Keratinocyte (primary cell): Measurements from ENCODE around the gene LY6G6D. TPM values are rescaled to one million over a fixed set of nuclear protein-coding genes. Genes with fewer than 3 reads are reported as not detected.

Experiments used
- DNase-seq: peaks from one replicate; pipeline ENCODE4 v3.0.0-alpha.2; 2011; ENCODE audit warnings: low read depth, missing footprints, low spot score
- FAIRE-seq: peaks from 2 replicates; lab custom pipeline; 2011; peaks lifted over from hg19 to GRCh38; lab: Jason Lieb, UNC
- H2AFZ ChIP-seq: 2 replicates; pipeline ENCODE4 v1.6.0; 2012; ENCODE audit warnings: low read length, control low read depth, inconsistent platforms; ENCODE audit not compliant: control insufficient read depth
- H3K27ac ChIP-seq: 2 replicates; pipeline ENCODE4 v1.5.1; 2011; ENCODE audit warnings: low read length; ENCODE audit not compliant: control insufficient read depth, insufficient read depth
- H3K27me3 ChIP-seq: 3 replicates; pipeline ENCODE4 v1.6.0; 2011; ENCODE audit warnings: low read length; ENCODE audit not compliant: control insufficient read depth, insufficient read depth; ENCODE audit errors: extremely low read depth
- H3K36me3 ChIP-seq, 2 experiments: 2 replicates in 1 of 2; 3 replicates in 1 of 2; pipeline ENCODE4 v1.5.1; 2011; ENCODE audit warnings: low read length in 2 of 2, mild to moderate bottlenecking in 1 of 2; ENCODE audit not compliant: control insufficient read depth in 2 of 2, insufficient read depth in 2 of 2; ENCODE audit errors: extremely low read depth in 1 of 2
- H3K4me1 ChIP-seq: 3 replicates; pipeline ENCODE4 v1.5.1; 2011; ENCODE audit warnings: low read length; ENCODE audit not compliant: control insufficient read depth, insufficient read depth; ENCODE audit errors: extremely low read depth
- H3K4me2 ChIP-seq: 3 replicates; pipeline ENCODE4 v1.6.0; 2011; ENCODE audit warnings: low read depth, low read length; ENCODE audit not compliant: control insufficient read depth, insufficient read depth; ENCODE audit errors: extremely low read depth
- H3K4me3 ChIP-seq, 3 experiments: fragments of 200-600 bp in 1 of 3; sonication (generic) in 1 of 3; 2 replicates in 2 of 3; 3 replicates in 1 of 3; pipeline ENCODE4 v1.5.1; 2011 to 2016; ENCODE audit warnings: low read length in 3 of 3, mild to moderate bottlenecking in 3 of 3, control low read depth in 2 of 3, inconsistent platforms in 1 of 3, low read depth in 1 of 3, mixed read lengths in 1 of 3, mixed run types in 1 of 3, moderate library complexity in 1 of 3; ENCODE audit not compliant: control insufficient read depth in 2 of 3, insufficient read depth in 2 of 3; ENCODE audit errors: extremely low read depth in 1 of 3
- H3K79me2 ChIP-seq: 2 replicates; pipeline ENCODE4 v1.6.0; 2012; ENCODE audit warnings: low read length; ENCODE audit not compliant: control insufficient read depth, insufficient read depth
- H3K9ac ChIP-seq: 3 replicates; pipeline ENCODE4 v1.6.0; 2011; ENCODE audit warnings: low read length; ENCODE audit not compliant: control insufficient read depth, insufficient read depth; ENCODE audit errors: extremely low read depth
- H3K9me1 ChIP-seq: 3 replicates; pipeline ENCODE4 v1.6.0; 2011; ENCODE audit warnings: low read length; ENCODE audit not compliant: control insufficient read depth, insufficient read depth; ENCODE audit errors: extremely low read depth
- H3K9me3 ChIP-seq: 2 replicates; pipeline ENCODE4 v1.5.1; 2012; ENCODE audit warnings: low read depth, low read length; ENCODE audit not compliant: control insufficient read depth
- H4K20me1 ChIP-seq: 3 replicates; pipeline ENCODE4 v1.6.0; 2011; ENCODE audit warnings: low read length; ENCODE audit not compliant: control insufficient read depth, insufficient read depth; ENCODE audit errors: extremely low read depth
- dilution Hi-C: fragments of 300-500 bp; cut with MboI; formaldehyde crosslinking; loops from one replicate; pipeline ENCODE4 v1.7.0; 2020; ENCODE audit warnings: low sequenced_read_pairs; ENCODE audit not compliant: extremely low pct_ligation_motif_present
- polyA plus RNA-seq, 5 experiments: library from polyadenylated mRNA; depleted of rRNA in 3 of 5; stranded (reverse) in 3 of 5; stranded (forward) in 1 of 5; unstranded in 1 of 5; fragments of >200 nt; gene quantifications; 1 replicate in 1 of 5; 2 replicates in 3 of 5; 3 replicates in 1 of 5; pipeline versions ENCODE4 v1.2.1 to v1.2.3, GENCODE V29; 2011 to 2012; ENCODE audit warnings: missing spikeins in 2 of 5, low read depth in 1 of 5, low replicate concordance in 1 of 5
- TF ChIP-seq, protein P1 (sequence below), 3 experiments: IDR thresholded peaks in 1 of 3; conservative IDR thresholded peaks in 1 of 3; optimal IDR thresholded peaks in 1 of 3; 2 replicates in 2 of 3; 3 replicates in 1 of 3; pipeline versions ENCODE3 to v1.5.1; 2011; ENCODE audit warnings: low read length in 3 of 3, mild to moderate bottlenecking in 3 of 3, moderate library complexity in 2 of 3, control low read depth in 1 of 3, inconsistent platforms in 1 of 3; ENCODE audit not compliant: insufficient read depth in 2 of 3; ENCODE audit errors: extremely low read depth in 1 of 3

Gene LY6G6D
- polyA plus RNA-seq, 1 donor (not counting 4 experiments of a cell fraction or from before 2014, with no cell fraction given) = 0.33 TPM

DNA sequence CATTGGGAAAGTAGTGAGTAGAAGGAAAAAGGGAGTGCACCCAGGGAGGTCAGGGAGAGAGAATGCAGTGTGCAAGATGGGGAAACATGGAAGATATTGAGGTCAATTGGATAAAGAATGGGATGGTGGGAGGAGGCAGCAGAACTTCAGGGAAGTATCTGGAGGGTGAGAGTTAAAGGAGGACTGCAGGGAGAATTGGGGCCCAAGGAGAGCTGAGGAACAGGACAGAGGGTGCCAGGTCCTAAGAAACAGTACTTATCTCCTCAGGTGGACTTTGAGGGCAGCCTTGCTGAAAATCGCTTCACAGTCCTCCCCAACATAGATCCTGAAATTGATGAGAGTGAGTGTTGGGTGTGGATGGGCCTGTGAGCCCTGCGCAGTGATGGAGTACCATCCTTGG, 43.1 kb downstream of the LY6G6D start:
- Histone ChIP-seq H3K9me3 (no peaks in the 10 kb centered on the region), H3K9ac (no peak overlapping the region), H3K4me1 (peaks cover 2% of the 10 kb centered on the region), H2AFZ (no peak overlapping the region), H3K4me2 (no peak overlapping the region), H3K27me3 (no peaks in the 10 kb centered on the region), H3K9me1 (no peaks in the 10 kb centered on the region), H3K27ac (no peak overlapping the region), H3K4me3 (no peak overlapping the region), H3K36me3 (peaks cover 6 to 13% of the 10 kb centered on the region in 2 experiments), H4K20me1 (no peaks in the 10 kb centered on the region), H3K79me2 (no peaks in the 10 kb centered on the region)
- FAIRE-seq = no peak
- TF ChIP-seq, protein P1, sequence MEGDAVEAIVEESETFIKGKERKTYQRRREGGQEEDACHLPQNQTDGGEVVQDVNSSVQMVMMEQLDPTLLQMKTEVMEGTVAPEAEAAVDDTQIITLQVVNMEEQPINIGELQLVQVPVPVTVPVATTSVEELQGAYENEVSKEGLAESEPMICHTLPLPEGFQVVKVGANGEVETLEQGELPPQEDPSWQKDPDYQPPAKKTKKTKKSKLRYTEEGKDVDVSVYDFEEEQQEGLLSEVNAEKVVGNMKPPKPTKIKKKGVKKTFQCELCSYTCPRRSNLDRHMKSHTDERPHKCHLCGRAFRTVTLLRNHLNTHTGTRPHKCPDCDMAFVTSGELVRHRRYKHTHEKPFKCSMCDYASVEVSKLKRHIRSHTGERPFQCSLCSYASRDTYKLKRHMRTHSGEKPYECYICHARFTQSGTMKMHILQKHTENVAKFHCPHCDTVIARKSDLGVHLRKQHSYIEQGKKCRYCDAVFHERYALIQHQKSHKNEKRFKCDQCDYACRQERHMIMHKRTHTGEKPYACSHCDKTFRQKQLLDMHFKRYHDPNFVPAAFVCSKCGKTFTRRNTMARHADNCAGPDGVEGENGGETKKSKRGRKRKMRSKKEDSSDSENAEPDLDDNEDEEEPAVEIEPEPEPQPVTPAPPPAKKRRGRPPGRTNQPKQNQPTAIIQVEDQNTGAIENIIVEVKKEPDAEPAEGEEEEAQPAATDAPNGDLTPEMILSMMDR (optimal IDR thresholded peaks at IDR 0.05 in 1 of 3, IDR thresholded peaks at IDR 0.05 in 1 of 3, conservative IDR thresholded peaks at IDR 0.05 in 1 of 3; ENCODE audit: extremely low read depth in 1 of 3, insufficient read depth in 2 of 3, low read length in 3 of 3) = no peak
- dilution Hi-C loops = no loop called here
- no peak for DNase-seq

DNA sequence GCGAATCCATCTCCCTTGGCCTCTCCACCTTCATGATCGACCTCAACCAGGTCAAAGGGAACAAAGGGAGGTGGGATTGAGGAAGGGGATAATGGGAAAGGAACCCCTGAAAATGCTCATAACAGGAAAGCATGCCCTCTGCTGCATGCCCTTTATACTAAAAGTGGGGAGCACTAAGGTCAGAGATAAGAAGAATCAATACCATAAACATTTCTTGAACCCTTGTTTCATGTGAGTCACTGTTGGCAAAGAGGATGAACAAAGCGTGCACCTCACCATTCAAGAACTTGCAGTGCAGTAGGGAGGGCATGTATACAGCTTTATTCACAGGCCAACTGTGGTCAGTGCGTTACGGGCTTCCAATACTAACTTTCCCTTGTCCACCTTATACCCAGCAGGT, 45.6 kb downstream of the LY6G6D start:
- Histone ChIP-seq H3K27me3 (no peaks in the 10 kb centered on the region), H3K4me3 (no peak overlapping the region), H3K4me2 (no peak overlapping the region), H3K9me3 (no peaks in the 10 kb centered on the region), H3K79me2 (no peaks in the 10 kb centered on the region), H3K27ac (no peak overlapping the region), H3K36me3 (peaks cover 6 to 13% of the 10 kb centered on the region in 2 experiments), H4K20me1 (no peaks in the 10 kb centered on the region), H3K4me1 (peaks cover 5% of the 10 kb centered on the region), H3K9ac (no peak overlapping the region), H2AFZ (no peak overlapping the region), H3K9me1 (no peaks in the 10 kb centered on the region)
- TF ChIP-seq, protein P1 (optimal IDR thresholded peaks at IDR 0.05 in 1 of 3, IDR thresholded peaks at IDR 0.05 in 1 of 3, conservative IDR thresholded peaks at IDR 0.05 in 1 of 3; ENCODE audit: extremely low read depth in 1 of 3, insufficient read depth in 2 of 3, low read length in 3 of 3) = no peak
- FAIRE-seq = no peak
- dilution Hi-C loops = no loop called here
- no peak for DNase-seq
